ENCODE data around the gene DPPA3. TPM values are rescaled to one million over a fixed set of nuclear protein-coding genes. Genes with fewer than 3 reads are reported as not detected.
"Not testable (repeated sequence)": the region's sequence is repeated elsewhere in the genome, so short reads cannot be mapped to it uniquely, and the experiment has no call there.

Gene DPPA3
- total RNA-seq, 1 donor from 2014 or later: not detected

DNA sequence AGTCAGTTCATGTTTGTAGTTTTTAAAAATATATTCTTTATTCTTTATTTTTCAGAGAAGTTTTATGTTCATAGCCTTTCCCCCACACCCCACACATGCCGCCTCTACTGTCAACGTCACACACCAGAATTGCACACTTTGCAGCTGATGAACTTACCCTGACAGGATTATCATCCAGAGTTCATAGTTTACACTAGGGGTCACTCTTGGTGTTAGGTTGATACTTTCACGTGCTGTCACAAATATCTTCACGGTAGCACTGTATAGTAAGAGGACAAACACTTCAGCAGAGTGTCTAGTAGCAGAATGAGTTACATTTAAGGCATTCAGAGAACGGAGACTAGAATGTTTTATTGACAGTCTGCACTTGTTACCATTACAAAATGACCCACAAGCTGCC is 5.1 kb downstream of the DPPA3 start:
- no peak overlapping the region for H3K4me3 ChIP-seq (ENCODE audit: low read depth, low read length)
- DNase-seq (ENCODE audit: low read depth): peak; percentile 1
- FAIRE-seq: no peak

GRCh38 chr12:7719946-7720730 is 8.9 kb downstream of the DPPA3 start:
- DNase-seq (ENCODE audit: low read depth) (no peak), FAIRE-seq (no peak)
- Histone ChIP-seq H3K27me3 (ENCODE audit: control insufficient read depth, insufficient read depth, low read length) (no peaks in the 10 kb centered on the region), H3K36me3 (ENCODE audit: control insufficient read depth, insufficient read depth, low read length) (no peaks in the 10 kb centered on the region), H3K4me3 (ENCODE audit: low read depth, low read length) (no peak overlapping the region)
- TF ChIP-seq, protein P1, sequence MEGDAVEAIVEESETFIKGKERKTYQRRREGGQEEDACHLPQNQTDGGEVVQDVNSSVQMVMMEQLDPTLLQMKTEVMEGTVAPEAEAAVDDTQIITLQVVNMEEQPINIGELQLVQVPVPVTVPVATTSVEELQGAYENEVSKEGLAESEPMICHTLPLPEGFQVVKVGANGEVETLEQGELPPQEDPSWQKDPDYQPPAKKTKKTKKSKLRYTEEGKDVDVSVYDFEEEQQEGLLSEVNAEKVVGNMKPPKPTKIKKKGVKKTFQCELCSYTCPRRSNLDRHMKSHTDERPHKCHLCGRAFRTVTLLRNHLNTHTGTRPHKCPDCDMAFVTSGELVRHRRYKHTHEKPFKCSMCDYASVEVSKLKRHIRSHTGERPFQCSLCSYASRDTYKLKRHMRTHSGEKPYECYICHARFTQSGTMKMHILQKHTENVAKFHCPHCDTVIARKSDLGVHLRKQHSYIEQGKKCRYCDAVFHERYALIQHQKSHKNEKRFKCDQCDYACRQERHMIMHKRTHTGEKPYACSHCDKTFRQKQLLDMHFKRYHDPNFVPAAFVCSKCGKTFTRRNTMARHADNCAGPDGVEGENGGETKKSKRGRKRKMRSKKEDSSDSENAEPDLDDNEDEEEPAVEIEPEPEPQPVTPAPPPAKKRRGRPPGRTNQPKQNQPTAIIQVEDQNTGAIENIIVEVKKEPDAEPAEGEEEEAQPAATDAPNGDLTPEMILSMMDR (IDR thresholded peaks at IDR 0.05; ENCODE audit: insufficient read depth, low read length, severe bottlenecking): no peak

More for the DNA sequence above, 5.1 kb downstream of the DPPA3 start:
- H3K27me3 ChIP-seq (ENCODE audit: control insufficient read depth, insufficient read depth, low read length): no peaks in the 10 kb centered on the region
- TF ChIP-seq, protein P1 (IDR thresholded peaks at IDR 0.05; ENCODE audit: insufficient read depth, low read length, severe bottlenecking): no peak
- H3K36me3 ChIP-seq (ENCODE audit: control insufficient read depth, insufficient read depth, low read length): no peaks in the 10 kb centered on the region

DNA sequence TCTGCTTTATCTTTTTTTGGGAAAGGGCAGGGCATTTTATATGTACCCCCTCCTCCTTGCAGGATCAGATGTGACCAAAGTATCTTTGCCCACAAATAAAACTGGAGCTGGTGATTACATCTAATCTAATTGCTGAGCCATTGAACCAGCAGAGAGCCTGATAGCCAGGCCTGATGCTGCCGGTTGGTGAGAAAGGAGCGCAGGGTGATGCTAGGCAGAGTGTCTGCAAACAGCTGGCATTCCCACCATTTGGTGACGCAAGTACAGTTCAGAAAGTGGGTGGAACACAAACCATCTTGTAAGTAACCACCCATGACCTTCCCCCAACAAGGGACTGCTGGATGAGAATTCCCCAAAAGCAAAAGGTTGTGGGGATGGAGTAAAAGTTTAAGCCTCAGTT is 12.7 kb downstream of the DPPA3 start:
- Histone ChIP-seq H3K36me3 (ENCODE audit: control insufficient read depth, insufficient read depth, low read length) (no peaks in the 10 kb centered on the region), H3K4me3 (ENCODE audit: low read depth, low read length) (no peak overlapping the region), H3K27me3 (ENCODE audit: control insufficient read depth, insufficient read depth, low read length) (no peaks in the 10 kb centered on the region)
- DNase-seq (ENCODE audit: low read depth) (no peak), FAIRE-seq (no peak)
- TF ChIP-seq, protein P1 (IDR thresholded peaks at IDR 0.05; ENCODE audit: insufficient read depth, low read length, severe bottlenecking): no peak

DNA sequence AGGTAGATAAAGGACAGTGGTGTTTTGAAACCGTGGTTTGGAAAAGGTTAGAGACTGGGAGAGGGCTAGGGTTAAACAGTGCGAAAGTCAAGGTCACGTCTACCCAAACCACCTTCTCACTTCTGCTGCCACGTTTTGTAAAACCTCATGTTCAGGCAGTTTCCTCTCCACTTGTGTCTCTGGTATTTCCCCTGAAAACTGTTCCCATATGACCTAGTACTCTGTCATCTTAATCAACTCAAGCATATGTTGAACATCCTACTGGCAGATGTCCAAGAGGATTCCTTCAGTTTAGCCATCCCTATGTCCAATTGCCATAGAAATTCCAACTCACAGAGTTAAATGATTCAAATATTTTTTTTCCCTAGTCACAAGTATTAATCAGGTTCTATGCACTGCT is 18.5 kb downstream of the DPPA3 start:
- TF ChIP-seq, protein P1 (IDR thresholded peaks at IDR 0.05; ENCODE audit: insufficient read depth, low read length, severe bottlenecking): no peak
- Histone ChIP-seq H3K4me3 (ENCODE audit: low read depth, low read length) (no peak overlapping the region), H3K36me3 (ENCODE audit: control insufficient read depth, insufficient read depth, low read length) (no peaks in the 10 kb centered on the region), H3K27me3 (ENCODE audit: control insufficient read depth, insufficient read depth, low read length) (no peaks in the 10 kb centered on the region)
- FAIRE-seq: no peak
- no peak for DNase-seq (ENCODE audit: low read depth)

- not testable (repeated sequence) for DNase-seq (ENCODE audit: low read depth); H3K4me3 ChIP-seq (ENCODE audit: low read depth, low read length); H3K36me3 ChIP-seq (ENCODE audit: control insufficient read depth, insufficient read depth, low read length); FAIRE-seq; H3K27me3 ChIP-seq (ENCODE audit: control insufficient read depth, insufficient read depth, low read length)
These were observed 19.8 kb downstream of the DPPA3 start for GRCh38 chr12:7730984-7731383.

DNA sequence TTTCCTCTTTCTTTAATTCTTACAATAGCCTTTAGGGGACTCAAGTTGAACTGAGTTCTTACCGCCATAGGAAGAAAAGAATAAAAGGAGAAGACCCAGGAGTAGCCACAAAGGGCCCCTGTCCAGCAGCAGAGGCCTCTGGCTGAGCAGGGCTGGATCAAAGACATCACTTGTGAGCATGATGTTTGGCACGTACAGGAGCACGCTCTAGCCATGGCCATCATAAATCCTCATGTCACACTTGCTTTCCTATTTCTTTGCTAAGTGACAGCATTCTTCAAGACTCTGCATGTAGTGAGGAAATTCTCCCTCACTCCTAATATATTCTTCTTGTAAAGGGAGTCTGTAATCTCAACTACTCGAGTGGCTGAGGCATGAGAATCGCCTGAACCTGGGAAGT is 20.3 kb downstream of the DPPA3 start:
- TF ChIP-seq, protein P1 (IDR thresholded peaks at IDR 0.05; ENCODE audit: insufficient read depth, low read length, severe bottlenecking): no peak
- H3K36me3 ChIP-seq (ENCODE audit: control insufficient read depth, insufficient read depth, low read length): no peaks in the 10 kb centered on the region
- no peak overlapping the region for H3K4me3 ChIP-seq (ENCODE audit: low read depth, low read length)
- no peaks in the 10 kb centered on the region for H3K27me3 ChIP-seq (ENCODE audit: control insufficient read depth, insufficient read depth, low read length)
- FAIRE-seq (no peak), DNase-seq (ENCODE audit: low read depth) (no peak)
